ENCODE measurements around the gene TMED9. TPM values are rescaled to one million over a fixed set of nuclear protein-coding genes. Genes with fewer than 3 reads are reported as not detected.

The TMED9 gene
- total and polyA plus RNA-seq, 2 of the 4 experiments (the other 2 are of a cell fraction): 123 to 357 TPM

DNA sequence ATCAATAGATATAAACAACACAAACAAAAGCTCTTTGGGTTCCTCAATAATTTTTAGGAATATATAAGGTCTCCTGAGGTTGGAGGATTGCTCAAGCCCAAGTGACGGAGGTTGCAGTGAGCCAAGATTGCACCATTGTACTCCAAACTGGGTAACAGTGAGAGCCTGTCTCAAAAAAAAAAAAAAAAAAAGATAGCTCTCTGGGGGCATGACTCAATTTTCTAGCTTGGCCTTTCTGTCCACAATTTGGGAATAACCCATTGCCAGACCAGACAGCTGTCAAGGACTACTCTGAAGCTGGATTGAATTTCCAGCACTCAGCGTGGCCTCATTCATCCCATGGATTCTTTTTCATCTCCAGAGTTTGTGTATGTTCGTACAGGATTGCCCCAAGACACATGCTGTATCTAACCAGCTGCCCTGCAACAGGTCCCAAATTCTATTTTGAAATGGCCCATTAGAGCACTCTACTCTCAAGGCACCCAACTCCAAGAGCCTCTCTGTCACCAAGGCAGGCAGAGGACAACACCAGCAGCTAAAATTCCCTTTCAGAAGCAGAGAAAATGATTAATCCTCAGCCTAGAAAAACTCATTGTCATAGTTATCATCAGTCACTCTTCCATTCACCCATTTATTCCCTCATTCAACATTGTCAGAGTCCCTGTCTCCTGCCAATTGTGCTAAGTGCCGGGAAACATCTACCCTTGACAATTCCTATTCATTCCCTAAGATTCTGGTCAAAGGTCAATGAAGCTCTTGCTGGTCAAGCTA lies 46.3 kb upstream of the TMED9 start (continued):
- TF ChIP-seq ELK1 (IDR thresholded peaks at IDR 0.05; ENCODE audit: borderline replicate concordance, low read depth, low read length): no peak
- TF ChIP-seq CHD1 (IDR thresholded peaks at IDR 0.05; ENCODE audit: low read depth, low read length): no peak
- peak; percentile 94 for TF ChIP-seq CEBPB (IDR thresholded peaks at IDR 0.05; ENCODE audit: low read depth, low read length)
